ENCODE results near the gene TRERF1. TPM values are rescaled to one million over a fixed set of nuclear protein-coding genes. Genes with fewer than 3 reads are reported as not detected.

Gene TRERF1
- total RNA-seq, 2 experiments from 2014 or later: 12.2 to 14.5 TPM

DNA sequence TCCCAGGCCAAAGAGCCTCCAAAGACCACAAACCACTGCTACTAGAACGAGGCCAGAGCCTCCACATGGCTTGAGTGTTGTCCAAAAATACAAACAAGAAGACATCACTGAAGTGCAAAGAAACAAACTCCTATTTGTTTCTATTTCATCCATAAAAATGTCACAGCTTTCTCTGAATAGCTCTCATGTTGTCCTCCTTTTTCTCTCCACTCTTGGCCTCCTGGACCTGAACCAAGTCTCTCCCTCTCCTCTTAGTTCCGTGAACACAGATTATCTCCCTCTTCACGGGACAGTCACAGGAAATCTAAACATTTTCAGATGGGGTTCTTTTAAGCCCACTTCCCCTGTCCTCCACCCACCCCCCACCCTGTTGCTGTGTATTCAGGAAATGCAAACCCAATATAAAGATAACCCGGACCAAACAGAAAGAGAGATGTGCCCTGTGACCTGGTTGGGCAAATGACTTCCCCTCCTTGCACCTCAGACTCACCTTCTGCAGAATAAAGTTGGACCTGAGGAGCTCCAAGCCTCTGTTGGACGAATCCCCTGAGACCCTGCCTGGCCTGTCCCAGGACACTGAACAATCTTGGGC, 158.2 kb downstream of the TRERF1 start:
- intact Hi-C loops (cut with DNase I, micrococcal nuclease): no loop called here
- Mint-ChIP-seq H3K36me3 (ENCODE audit: low read depth) (peaks cover 20% of the 10 kb centered on the region), H3K4me1 (peaks cover 50% of the 10 kb centered on the region), H3K4me3 (no peak overlapping the region), H3K27ac (no peak overlapping the region), H3K27me3 (no peaks in the 10 kb centered on the region), H3K9me3 (ENCODE audit: low read depth) (no peaks in the 10 kb centered on the region)
- POLR2A ChIA-PET: interaction anchor here (1.0 kb wide), 1 partner anchor 73 kb away, joined by 3 read pairs; no protein-coding TSS in a partner anchor
- no peak for ATAC-seq
- CTCF ChIA-PET: interaction anchor here (0.7 to 1.3 kb wide), 4 partner anchors 14 to 85 kb away, joined by 3 to 5 read pairs (median 4); no protein-coding TSS in a partner anchor
- DNase-seq: no peak

DNA sequence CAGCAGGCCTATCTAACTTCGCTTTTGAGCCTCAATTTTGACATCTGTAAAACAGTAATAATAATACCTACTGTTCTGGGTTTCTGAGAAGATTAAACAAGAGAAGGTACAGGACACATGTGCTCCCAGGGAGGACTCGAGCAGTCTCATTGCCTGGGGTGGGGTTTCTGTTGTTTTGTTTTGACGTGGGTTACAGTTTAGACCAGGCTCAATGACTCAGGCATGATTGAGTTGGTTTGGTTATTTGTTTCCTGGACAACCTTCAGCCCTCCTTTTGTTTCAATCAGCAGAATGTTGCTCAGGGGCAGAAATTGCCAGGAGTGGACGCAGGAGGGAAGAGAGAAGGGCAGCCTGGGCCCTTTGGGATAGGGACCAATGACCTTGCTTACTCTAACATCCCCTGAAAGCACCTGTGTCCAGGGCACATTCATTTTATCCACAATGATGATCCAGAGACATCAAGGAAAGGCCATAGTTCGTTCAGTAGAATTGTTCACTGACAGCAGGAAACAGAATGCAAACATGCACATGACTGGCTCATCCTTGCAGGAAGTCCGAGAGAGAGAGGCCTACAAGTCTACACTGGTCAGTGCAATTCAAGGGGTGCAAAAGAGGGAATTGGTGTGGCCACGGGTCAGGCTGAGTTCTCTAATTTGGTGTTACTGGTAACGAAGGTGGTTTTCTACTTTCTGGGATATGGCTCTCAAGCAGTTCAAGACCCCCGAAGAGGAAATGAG, 159.6 kb downstream of the TRERF1 start:
- Mint-ChIP-seq H3K27ac (peak overlapping the region; percentile 9), H3K9me3 (ENCODE audit: low read depth) (peaks cover 5% of the 10 kb centered on the region), H3K36me3 (ENCODE audit: low read depth) (peaks cover 23% of the 10 kb centered on the region), H3K27me3 (no peaks in the 10 kb centered on the region), H3K4me1 (peaks cover 53% of the 10 kb centered on the region), H3K4me3 (no peak overlapping the region)
- DNase-seq: peak; percentile 38
- ChIA-PET CTCF (interaction anchor here (0.7 kb wide), 1 partner anchor 255 kb away, joined by 6 read pairs; no protein-coding TSS in a partner anchor), POLR2A (interaction anchor here (0.6 kb wide), 1 partner anchor 136 kb away, joined by 5 read pairs; no protein-coding TSS in a partner anchor)
- peak; percentile 85 for ATAC-seq
- intact Hi-C loops (cut with DNase I, micrococcal nuclease): no loop called here

DNA sequence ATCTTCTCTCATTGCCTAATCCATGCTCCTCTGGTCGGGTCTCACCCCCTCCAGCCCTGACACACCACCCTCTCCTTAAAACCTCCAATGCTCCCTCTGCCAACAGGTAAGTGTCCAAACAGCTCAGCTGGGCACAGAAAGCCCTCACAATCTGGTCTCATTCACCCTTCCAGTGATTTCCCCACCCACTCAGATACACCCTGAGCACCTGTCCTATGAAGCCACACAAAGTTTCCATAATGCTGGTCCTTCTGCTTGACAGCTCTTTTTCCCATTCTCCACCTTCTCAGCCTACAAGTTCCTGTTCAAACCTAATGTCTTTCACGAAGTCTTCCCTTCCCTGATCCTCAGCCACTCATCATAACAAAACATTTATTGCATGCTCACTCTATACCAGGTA, 164.0 kb downstream of the TRERF1 start:
- Mint-ChIP-seq H3K36me3 (ENCODE audit: low read depth) (peaks cover 13% of the 10 kb centered on the region), H3K9me3 (ENCODE audit: low read depth) (peaks cover 7% of the 10 kb centered on the region), H3K4me3 (no peak overlapping the region), H3K27me3 (no peaks in the 10 kb centered on the region), H3K27ac (no peak overlapping the region), H3K4me1 (peaks cover 18% of the 10 kb centered on the region)
- ChIA-PET POLR2A (no interaction called here), CTCF (no interaction called here)
- peak; percentile 12 for ATAC-seq
- intact Hi-C loops (cut with DNase I, micrococcal nuclease): no loop called here
- DNase-seq: no peak

DNA sequence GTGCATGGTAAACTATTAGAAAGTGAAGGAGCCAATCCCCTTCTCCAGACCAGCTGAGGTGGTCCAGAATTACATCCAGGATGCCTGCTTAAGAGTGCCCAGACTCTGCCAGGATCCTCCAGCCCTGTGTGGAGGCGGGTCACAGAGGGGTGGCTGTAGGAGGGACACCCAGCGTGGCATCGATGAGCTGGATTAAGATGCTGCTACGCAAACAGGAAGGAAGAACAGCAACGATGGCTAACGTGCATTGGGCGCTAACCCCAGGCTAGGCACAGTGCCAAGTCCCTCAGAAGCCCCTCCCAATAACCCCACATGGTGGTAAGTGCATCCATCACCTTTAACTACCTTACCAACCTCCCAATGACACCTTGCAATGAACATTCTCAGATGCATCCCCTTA, 170.2 kb downstream of the TRERF1 start:
- Mint-ChIP-seq H3K27me3 (no peaks in the 10 kb centered on the region), H3K36me3 (ENCODE audit: low read depth) (peaks cover 4% of the 10 kb centered on the region), H3K27ac (peak overlapping the region; percentile 24), H3K9me3 (ENCODE audit: low read depth) (peaks cover 5% of the 10 kb centered on the region), H3K4me3 (no peak overlapping the region), H3K4me1 (peaks cover 45% of the 10 kb centered on the region)
- peak; percentile 50 for ATAC-seq
- ChIA-PET POLR2A (no interaction called here), CTCF (interaction anchor here (0.7 to 1.4 kb wide), 4 partner anchors 21 to 266 kb away, joined by 3 to 5 read pairs (median 4); no protein-coding TSS in a partner anchor)
- intact Hi-C loops (cut with DNase I, micrococcal nuclease): no loop called here
- DNase-seq: peak; percentile 57

DNA sequence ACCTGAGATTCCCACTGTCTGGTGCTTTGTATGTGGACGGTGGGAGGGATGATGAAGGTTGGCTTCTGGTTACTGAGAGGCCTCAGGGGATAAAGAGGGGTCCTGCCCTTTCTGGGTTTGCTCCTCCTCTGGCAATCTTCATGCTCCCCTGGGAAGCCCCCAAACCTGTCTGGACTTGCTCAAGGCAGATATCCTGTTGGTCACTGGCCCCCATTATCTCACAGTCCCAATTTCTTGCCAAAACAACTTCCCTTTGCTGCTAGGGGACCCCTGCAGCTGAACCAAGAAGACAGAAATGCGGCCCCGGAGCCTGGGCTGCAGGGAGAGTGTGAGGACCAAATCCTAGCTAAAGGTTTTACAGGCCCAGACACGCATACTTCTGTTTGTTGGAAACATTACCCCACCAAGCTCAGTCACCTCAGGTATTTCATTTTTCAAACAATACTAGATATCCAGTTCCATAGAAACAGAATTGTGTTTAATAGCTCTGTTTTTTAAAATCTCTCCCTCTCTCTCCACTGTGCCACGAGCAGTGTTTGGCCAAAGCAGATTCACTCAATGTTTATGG, 170.7 kb downstream of the TRERF1 start:
- Mint-ChIP-seq H3K27ac (peak overlapping the region; percentile 24), H3K27me3 (no peaks in the 10 kb centered on the region), H3K9me3 (ENCODE audit: low read depth) (peaks cover 5% of the 10 kb centered on the region), H3K4me3 (no peak overlapping the region), H3K36me3 (ENCODE audit: low read depth) (peaks cover 4% of the 10 kb centered on the region), H3K4me1 (peaks cover 45% of the 10 kb centered on the region)
- POLR2A ChIA-PET: no interaction called here
- CTCF ChIA-PET: interaction anchor here (1.0 to 1.4 kb wide), 3 partner anchors 24 to 267 kb away, joined by 3 to 5 read pairs (median 4); no protein-coding TSS in a partner anchor
- ATAC-seq: no peak
- no peak for DNase-seq
- intact Hi-C loops (cut with DNase I, micrococcal nuclease): no loop called here

DNA sequence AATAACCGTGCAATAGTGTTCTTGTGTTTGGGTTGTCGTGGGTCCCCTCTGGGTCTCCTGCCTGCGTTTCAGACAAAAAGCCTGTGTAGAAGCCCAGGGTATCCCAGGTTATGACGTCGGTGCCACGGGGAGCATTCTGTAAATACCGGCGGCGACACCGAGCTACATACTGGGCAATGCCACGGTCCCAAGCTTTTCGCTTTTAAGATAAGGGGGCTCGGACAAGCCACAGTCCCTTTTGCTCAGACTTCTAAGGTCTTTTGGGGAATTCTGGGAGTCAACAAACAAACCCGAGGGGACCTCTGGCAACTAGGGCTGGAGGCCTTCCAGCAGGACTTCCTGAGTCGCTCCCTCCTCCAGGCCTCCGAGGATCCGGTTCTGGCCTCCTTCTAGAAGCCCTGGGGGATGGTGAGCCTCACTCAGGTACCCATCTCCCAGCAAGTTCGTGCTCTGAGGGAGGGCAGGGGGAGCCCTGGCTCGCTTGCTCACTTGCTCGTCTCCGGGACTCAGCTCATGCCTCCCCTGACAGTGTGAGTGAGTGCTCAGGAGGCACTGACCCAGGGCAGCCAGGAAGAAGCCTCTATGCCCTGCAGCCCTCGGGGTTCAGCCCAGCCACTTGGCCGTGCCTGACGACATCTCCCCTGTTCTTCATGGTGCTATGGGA, 171.6 kb downstream of the TRERF1 start:
- Mint-ChIP-seq H3K27me3 (no peaks in the 10 kb centered on the region), H3K36me3 (ENCODE audit: low read depth) (peaks cover 4% of the 10 kb centered on the region), H3K27ac (peak overlapping the region; percentile 16), H3K9me3 (ENCODE audit: low read depth) (peaks cover 5% of the 10 kb centered on the region), H3K4me3 (no peak overlapping the region), H3K4me1 (peaks cover 45% of the 10 kb centered on the region)
- CTCF ChIA-PET: interaction anchor here (1.2 to 2.1 kb wide), 2 partner anchors 17 to 267 kb away, joined by 3 to 6 read pairs; no protein-coding TSS in a partner anchor
- intact Hi-C loops (cut with DNase I, micrococcal nuclease): no loop called here
- no peak for ATAC-seq
- no peak for DNase-seq
- POLR2A ChIA-PET: no interaction called here

DNA sequence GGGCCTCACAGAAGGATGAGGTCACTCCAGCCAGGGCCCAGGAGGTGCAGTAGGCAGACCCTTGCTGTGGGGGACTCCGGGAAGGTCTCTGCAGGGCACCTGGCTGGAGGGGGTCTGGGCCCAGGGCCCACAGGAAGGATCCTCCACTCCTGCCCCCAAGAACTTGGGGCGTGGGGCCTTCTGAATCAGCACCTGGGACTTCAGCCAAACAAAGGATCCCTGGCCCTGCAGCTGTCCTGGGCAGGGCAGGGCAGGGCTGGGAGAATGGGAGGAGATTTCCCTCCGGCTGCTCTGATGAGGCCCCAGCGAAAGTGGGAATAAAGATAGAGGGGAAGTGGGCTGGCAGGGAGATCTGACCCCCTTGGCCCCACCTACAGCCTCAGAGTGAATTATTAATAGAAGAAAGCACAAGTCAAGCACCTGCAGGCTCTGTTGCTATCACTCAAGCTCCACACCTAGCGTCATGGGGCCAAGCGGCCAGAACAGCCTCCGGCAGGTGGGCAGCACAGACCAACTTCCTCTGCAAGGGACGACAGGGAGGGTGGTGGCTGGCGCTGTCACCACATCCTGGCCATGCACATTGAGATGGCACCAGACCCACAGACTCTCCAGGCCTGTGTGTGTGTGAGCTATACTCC, 172.5 kb downstream of the TRERF1 start:
- intact Hi-C loops (cut with DNase I, micrococcal nuclease): no loop called here
- DNase-seq: peak; percentile 36
- H3K9me3 Mint-ChIP-seq (ENCODE audit: low read depth): peaks cover 5% of the 10 kb centered on the region
- peak; percentile 38 for ATAC-seq
- ChIA-PET POLR2A (interaction anchor here (0.6 kb wide), 1 partner anchor 201 kb away, joined by 3 read pairs; no protein-coding TSS in a partner anchor), CTCF (interaction anchor here (0.7 to 2.1 kb wide), 3 partner anchors 17 to 268 kb away, joined by 3 to 6 read pairs (median 3); no protein-coding TSS in a partner anchor)
- peaks cover 2% of the 10 kb centered on the region for H3K36me3 Mint-ChIP-seq (ENCODE audit: low read depth)
- H3K4me1 Mint-ChIP-seq: peaks cover 45% of the 10 kb centered on the region
- H3K27ac Mint-ChIP-seq: peak overlapping the region; percentile 35
- no peak overlapping the region for H3K4me3 Mint-ChIP-seq
- H3K27me3 Mint-ChIP-seq: no peaks in the 10 kb centered on the region

DNA sequence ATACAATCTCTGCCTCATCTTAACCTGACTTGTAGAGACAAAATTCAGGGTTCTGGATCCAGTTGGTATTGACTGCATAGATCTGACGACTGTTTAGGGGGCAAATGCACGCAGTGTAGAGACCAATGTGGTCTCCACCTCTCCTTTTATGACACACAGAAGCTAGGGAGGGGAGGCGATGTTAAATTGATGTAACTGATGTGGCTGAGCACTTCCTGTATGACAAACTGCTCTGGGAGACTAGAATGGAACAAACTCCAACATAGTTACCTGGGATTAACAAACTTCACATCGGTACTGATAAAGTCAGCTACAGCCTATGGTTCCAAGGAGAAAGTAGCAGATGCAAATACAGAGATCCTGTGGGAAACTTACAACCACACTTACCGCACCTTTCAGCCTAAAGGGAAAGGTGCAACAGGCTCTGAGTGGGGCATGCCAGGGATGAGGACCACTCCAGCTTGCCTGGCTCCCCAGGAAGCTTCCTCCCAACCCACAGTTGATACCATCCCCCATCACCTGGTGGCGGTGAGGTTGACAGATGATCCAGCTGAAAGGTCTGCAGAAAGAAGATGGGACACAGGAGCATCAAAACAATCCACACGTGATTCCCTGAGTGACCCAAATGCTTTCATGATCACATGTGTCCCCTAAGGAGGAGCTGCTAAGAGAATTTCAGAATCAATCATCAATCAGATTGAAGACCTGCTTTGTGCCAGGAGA, 173.4 kb downstream of the TRERF1 start:
- ChIA-PET CTCF (interaction anchor here (0.6 to 2.5 kb wide), 6 partner anchors 17 to 540 kb away, joined by 3 to 8 read pairs (median 4); no protein-coding TSS in a partner anchor), POLR2A (interaction anchor here (0.5 kb wide), 1 partner anchor 351 kb away, joined by 3 read pairs; no protein-coding TSS in a partner anchor)
- ATAC-seq (peak; percentile 73), DNase-seq (peak; percentile 25)
- Mint-ChIP-seq H3K4me3 (no peak overlapping the region), H3K27ac (peak overlapping the region; percentile 35), H3K36me3 (ENCODE audit: low read depth) (peaks cover 2% of the 10 kb centered on the region), H3K27me3 (no peaks in the 10 kb centered on the region), H3K4me1 (peaks cover 45% of the 10 kb centered on the region), H3K9me3 (ENCODE audit: low read depth) (peaks cover 5% of the 10 kb centered on the region)
- intact Hi-C loops (cut with DNase I, micrococcal nuclease): no loop called here

DNA sequence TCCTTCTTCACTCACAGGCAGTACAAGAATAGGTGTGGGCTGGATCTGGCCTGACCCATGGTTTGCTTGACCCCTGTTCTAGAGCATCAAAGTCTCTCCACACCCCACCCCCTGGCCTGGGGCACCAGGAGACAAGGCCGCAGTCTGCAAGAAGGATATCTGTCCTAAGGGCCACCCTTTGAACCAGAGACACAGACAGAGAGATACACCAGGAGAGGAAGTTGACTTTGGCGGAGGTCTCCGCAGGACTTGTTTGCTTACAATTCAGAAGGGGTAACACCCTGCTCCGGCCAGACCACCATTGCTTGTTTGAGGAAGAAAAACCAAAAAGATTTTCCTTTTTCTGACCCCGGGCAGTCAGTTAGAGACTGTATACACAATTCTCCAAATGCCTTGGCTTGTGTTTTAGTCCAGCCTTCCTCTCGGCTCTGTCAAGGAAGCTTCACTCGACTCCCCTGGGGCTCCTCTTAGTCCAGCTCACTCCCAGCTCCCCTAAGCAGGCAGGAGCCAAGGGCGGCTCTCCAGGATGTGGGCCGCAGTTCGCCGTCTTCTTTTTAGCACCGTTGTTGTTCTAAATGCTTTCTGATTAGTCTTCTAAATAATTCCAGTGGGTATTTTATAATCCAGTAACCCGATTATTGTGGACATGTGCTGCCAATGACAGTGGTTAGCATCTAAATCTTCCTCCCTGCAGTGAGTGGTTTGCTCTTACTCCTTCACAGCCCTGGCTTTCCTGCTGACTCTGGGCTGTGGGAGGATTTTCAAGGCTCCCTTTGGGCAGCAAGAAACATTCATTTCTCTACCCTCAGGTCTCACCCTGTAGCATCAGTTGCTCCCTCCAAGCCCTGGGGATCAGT, 175.5 kb downstream of the TRERF1 start:
- Mint-ChIP-seq H3K4me1 (peaks cover 33% of the 10 kb centered on the region), H3K9me3 (ENCODE audit: low read depth) (no peaks in the 10 kb centered on the region), H3K27me3 (no peaks in the 10 kb centered on the region), H3K27ac (no peak overlapping the region), H3K36me3 (ENCODE audit: low read depth) (peaks cover 2% of the 10 kb centered on the region), H3K4me3 (no peak overlapping the region)
- DNase-seq (no peak), ATAC-seq (no peak)
- intact Hi-C loops (cut with DNase I, micrococcal nuclease): no loop called here
- POLR2A ChIA-PET: no interaction called here
- CTCF ChIA-PET: interaction anchor here (1.3 to 2.5 kb wide), 2 partner anchors 15 to 35 kb away, joined by 4 to 8 read pairs; no protein-coding TSS in a partner anchor
